HG02981 (cell line): Measurements from ENCODE around the gene SUSD3.

Source experiments
- ATAC-seq: cut with Tn5 transposase; IDR thresholded peaks from one replicate; pipeline ENCODE4 v1.9.1; 2021; ENCODE audit warnings: mild to moderate bottlenecking, moderate library complexity; ENCODE audit not compliant: unreplicated experiment

The SUSD3 gene

DNA sequence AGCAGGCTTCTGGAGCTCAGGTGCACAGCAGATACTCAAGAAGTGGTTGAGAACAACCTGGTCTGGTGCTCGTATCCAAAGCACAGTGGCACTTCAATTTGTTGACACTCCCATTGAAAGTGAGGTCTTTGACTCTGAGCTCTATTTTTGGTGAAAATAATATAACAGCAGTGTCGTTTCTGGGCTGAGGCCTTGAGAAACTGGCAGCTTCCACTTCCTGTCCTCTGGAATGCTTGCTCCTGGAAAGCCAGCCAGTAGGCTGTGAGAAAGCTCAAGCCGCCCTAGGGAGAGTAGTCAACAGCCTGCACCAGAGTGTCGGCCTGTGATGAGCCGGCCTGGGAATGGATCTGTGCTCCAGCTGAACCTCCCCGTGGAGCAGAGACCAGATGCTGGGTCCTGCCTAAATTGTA lies 6.8 kb upstream of the SUSD3 start:
- ATAC-seq: no peak

DNA sequence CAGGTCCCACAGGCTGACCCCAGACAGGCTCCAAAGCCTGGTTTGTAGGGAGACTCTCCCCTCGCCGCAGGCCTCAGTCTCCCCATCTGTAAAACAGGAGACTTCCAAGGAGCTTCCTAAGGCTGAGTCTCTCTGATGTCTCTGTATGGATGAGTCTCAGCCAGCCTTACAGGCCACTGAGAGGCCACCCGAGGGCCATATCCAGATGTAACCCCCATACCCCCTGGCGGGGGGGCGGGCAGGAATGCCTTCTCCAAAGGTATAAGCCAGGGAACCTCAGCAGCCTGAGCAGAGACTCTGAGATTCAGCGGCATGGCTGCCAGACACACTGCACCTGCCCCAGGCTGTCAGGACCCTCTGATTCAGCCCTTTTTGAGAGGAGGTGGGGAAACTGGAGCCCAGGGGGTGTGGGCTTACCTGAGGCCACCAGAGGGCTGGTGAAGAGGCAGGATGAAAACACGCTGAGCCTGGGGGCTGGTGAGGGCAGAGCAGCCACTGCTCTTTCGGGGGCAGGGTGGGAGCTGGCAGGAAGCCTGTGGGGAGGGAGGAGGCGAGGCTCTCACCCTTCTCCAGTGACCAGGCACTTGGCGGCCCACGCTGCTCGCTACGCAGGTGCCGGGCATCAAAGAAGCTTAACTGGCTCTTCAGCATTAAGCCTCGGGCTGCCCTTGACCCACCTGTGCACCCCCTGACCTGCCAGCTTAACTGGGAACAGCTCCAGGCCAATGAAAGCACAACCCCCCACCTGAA lies 5.5 kb upstream of the SUSD3 start:
- ATAC-seq: no peak

DNA sequence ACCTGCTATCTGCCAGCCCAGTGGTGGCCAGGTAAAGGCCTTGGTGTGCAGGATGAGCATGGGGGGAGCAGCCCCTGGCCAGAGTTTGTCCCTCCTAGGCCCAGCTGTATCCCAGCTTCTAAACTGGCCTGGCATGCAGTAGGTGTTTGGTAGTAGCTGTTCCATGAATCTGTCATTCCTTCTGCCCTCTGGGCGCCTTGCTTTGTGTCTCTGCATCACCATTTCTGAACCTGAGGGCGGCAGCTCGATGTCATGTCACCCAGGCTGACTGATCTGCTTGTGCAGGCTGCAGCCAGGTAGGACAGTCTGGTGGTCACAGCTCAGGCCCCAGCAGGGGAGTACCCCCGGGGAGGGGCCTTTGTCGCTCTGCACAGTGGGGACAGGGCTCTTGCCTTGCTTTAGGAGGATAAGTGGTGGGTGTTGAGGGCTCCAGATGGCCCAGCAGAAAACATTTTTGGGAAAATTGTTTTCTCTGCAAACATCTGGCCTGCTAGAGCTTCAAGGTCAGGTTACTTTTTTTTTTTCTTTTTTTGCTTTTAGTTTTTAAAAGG lies 4.6 kb upstream of the SUSD3 start:
- ATAC-seq: no peak

DNA sequence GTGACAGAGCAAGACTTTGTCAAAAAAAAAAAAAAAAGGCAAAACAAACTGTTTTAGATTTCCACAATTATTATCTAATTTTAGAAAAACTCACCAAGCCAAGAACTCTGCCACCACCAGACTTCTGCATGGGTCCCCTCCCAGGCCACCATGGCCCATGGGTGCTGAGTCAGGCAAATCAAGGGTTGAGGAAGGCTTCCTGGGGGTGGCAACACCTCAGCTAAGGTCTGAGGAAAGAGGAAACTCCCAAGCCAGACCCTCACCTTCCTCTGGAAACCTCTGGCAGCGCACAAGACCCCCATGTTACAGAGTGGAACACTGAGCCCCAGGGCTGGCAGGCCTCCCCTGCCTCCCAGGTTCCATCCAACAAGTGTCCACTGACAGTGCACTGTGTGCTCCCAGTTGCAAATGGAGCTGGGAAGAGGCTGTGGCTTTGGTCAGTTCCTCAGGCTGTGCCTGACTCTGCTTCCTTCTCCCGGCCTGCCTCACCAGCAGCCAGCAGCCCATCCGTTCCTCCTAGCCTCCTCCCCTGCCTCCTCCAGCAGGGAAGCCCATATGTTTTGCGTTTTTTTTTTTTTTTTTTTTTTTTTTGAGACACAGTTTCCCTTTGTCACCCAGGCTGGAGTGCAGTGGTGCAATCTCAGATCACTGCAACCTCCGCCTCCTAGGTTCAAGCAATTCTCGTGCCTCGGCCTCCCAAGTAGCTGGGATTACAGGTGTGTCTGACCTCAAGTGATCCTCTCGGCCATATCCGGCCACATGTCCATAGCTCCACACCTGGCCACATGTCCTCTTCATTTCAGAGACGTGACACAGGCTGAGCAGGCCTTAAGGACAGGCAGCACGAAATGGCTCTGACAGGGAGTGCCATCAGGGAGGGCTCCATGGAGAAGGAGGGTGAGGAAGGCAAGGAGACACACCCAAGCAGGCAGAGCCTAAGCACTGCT lies 3.5 kb upstream of the SUSD3 start:
- no peak for ATAC-seq

DNA sequence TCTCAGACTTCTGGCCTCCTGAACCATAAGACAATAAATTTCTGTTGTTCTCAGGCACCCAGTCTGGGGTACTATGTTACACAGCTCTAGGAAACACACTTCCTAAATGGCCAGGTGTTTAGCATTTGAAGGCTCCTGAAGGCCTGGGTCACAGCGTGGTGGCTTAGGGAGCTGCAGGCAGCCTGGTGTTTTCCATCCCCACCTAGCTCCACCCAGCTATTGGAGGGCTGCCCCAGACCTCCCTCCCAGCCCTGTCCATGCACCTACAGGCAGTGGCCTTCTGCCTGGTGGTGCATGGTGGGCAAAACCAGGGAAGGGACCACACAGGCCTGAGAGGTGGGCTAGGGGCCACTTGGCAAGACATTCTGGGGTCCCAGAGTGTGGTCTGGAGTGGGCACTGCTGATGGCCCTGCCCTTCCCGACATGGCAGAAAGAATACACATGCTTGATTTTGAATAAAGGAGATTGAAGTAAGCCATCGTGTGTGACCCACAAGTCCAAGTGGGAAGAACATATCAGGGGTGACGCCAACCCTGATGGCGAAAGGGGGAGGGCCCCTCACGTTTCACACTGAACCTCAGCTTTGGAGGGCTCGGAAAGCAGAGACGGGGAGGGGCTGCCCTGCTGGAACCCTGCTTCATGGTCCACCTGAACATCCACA lies 1.3 kb upstream of the SUSD3 start:
- ATAC-seq: no peak

DNA sequence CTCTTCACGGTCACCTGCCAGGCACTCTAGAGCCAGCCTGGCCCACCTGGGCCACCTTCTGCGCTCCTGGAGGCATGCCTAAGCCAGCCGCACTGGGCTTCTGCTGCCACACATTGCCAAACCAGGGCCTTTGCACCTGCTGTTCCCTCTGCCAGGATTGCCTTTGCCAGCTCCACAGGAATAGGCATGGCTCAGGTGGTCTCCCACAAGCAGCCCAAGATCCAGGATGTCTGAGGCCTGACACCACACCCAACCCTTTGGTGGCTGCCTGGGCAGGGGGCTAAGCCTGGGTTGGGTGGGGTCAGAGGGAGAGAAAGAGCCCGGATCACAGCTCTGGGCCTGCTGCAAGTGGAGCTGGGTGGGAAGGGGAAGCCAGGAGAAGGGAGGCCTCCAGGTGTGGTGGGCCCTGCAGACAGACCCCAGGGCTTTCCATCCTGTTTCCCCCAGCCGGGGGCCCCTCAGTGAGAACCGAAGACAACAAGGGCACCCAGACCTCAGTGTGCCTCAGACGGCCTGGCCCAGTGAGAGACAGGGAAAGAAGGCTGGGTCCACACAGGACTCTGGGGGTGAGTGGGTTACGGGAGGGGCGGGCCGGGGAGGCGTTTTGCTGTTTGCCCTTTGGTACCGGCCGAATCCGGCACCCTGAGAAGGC lies 672 bp upstream of the SUSD3 start:
- no peak for ATAC-seq

DNA sequence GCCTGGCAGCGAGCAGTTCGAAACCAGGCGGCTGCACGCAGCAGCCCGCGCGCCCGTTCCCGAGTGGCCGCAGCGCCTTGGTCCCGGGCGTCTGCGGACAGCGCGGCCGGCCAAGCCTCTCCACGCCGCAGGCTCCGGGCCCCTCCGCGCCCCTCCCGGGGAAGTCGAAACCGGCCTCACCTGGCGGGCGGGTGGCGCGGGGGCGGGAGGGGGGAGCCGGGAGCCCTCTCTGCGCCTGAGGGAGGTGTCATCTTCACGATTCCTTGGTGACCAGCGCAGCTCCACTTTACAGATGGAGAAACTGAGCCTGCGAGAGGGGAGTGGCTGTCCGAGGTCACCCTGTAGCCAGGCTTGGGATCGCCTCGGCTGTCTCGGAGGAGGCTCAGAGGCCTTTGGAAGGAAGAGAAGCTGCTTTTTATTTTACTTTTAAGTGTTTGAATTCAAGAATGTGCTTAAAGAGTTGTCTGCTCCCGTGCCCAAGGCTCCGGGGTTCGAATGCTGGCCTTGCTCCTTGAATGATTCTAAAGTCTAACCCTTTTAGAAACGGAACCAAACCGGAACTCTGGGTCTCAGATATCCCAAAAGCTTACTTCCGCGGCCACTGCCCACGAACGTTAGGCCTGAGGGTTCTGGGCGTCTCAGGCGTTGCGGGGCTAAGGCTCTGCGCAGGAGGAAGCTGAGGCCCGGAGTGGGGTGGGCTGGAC lies 662 bp downstream of the SUSD3 start:
- ATAC-seq: no peak

- no peak for ATAC-seq
Measured at GRCh38 chr9:93059715-93060578, 1.4 kb downstream of the SUSD3 start.

DNA sequence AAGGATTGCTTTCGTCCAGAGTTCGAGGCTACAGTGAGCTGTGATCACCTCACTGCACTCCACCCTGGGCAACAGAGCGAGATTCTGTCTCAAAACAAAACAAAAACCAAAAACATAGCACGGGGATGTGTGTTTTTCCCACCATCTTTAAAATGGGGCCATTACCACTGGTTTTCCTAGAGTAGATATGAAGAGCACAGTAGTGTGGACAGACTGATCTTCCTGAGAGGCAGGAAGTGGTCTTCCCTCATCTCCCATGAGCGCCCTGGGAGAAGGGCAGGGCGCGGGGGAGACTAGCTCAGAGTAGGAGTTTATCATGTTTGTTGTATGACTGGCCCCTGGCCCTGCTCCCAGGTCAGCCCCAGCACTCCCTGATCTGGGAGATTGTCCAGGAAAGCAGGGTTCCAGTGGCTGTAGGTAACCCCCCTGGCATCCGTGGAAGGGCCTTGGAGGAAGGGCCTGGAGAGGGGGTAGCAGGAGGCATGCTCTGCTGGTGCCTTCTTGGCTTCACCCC lies 2.3 kb downstream of the SUSD3 start:
- no peak for ATAC-seq

- no peak for ATAC-seq
Measured at GRCh38 chr9:93061260-93061751, 2.8 kb downstream of the SUSD3 start.

DNA sequence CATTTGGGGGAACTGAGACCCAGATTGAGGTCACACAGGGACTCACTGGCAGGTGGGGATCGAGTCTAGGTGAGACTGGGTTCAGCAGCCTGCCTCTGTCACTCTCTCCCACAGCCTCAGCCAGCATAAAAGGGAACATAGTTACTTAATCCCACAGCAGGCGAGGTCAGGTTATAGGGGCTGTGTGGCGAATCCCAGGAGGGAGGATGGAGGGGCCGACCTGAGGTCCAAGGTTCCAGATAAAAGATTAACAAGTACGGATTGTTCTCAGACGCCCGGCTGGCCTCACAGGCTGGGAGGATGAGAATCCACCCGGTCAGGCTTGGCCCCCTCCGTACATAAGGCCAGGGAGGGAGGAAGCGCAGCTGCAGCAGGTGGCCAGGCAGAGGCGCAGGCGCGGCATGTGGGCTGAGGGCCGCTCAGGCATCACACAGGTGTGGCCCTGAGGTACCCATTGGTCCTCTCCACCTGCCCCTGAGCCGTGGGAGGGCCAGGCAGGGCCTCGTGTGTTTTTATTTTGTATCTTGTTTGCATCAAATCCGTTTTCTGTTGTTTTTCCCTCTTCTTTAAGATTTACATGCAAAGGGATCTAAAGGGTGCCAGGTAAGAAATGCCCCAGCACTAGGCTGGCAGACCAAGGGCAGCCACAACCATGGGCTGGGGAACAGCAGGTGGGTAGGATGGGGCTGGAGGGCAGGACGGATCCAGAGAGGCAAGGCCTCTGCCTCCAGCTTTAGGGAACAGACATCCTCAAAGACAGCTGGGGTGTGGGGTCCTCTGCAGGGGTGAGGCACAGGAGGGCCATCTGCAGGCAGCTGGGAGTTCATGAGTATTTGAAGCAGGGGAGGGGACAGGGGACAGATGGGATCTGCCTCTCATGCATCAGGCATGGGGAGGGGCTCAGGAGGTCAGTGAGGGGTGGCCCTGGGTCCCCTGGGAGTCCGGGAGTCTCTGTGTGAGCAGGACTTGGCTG lies 3.6 kb downstream of the SUSD3 start:
- peak; percentile 28 for ATAC-seq

- ATAC-seq: peak; percentile 91
Measured at GRCh38 chr9:93064392-93065134, 6.1 kb downstream of the SUSD3 start.

DNA sequence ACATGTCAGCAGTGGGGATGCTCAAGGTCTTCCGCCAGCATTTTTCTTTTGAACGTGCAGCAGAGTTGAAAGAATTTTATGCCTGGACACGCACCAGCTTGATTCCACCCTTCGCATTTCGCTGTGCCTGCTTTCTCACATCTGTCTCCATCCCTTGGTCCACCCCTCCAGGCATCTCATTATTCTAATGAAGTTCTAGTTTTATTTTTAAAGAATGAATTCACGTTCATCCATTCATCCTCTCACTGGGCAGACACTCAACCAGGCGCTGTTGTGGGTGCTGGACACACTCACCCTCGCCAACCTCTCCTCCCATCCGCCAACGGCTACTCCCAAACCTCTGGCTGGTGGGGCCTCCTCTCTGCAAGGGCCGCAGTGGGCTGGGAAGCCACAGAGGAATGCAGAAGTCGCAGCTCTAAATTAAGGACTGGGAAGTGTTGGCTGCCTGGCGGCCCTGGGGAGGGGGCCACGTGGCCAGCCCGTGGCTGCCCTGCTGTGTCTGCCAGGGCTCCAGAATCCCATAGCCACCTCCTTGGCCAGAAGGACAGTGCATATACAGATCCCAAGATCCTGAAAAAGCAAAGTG lies 6.7 kb downstream of the SUSD3 start:
- ATAC-seq: no peak

DNA sequence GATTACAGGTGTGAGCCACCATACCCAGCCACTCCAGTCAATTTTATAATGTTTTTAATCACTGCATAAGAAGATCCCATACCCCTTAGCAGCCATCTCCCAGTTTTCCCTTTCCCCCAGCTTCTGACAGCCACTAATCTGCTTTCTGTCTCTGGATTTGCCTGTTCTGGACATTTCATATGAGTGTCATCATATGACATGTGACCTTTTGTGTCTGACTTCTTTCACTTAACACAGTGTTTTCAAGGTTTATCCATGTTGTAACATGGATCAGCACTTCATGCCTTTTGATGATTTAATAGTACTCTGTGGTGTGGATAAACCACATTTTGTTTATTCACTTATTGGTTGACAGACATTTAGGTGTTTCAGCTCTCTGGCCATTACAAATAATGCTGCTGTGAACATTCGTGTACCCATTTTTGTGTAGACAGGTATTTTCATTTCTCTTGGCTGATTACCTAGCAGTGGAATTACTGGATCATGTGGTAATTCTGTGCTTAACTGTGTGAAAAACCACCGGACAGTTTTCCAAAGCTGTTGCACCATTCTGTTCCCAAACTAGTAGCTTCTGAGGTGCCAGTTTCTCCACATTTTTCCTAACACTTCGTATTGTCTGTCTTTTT lies 8.6 kb downstream of the SUSD3 start:
- no peak for ATAC-seq

GRCh38 chr9:93068956-93069355 lies 10.5 kb downstream of the SUSD3 start:
- ATAC-seq: no peak

- no peak for ATAC-seq
Measured at GRCh38 chr9:93071464-93071863, 13.0 kb downstream of the SUSD3 start.
